Measurements from ENCODE around the gene HEATR1.

DNA sequence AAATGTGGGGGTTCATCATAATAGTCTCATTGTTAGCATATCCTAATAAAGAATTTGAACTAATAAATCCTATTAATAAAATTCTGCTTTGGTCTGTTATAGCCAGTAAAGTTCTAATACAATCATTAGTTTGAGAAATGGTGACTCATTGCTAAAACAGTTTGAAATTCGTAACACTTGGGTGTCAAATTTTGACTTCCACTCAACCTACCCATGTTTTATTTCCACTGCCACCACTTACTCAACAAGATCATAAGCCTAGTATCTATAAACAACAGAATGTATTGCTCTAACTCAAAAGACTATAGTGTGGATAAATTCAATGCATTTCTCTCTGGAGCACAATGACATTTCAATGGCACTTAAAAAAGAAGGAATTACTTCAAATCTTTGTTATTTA is 51.4 kb downstream of the HEATR1 start:
- TF ChIP-seq SP2 (tag by site-specific recombination; IDR thresholded peaks at IDR 0.05) (no peak), HIC1 (tag by site-specific recombination; IDR thresholded peaks at IDR 0.05) (no peak), ZBTB1 (tag by site-specific recombination; IDR thresholded peaks at IDR 0.05) (no peak), ZNF112 (tag by site-specific recombination; IDR thresholded peaks at IDR 0.05) (no peak), ZNF23 (tag by site-specific recombination; IDR thresholded peaks at IDR 0.05; ENCODE audit: borderline replicate concordance) (no peak), HOXA7 (CRISPR knock-in tag; IDR thresholded peaks at IDR 0.05; ENCODE audit: borderline replicate concordance) (no peak), ZNF239 (tag by site-specific recombination; IDR thresholded peaks at IDR 0.05) (no peak), ZNF549 (tag by site-specific recombination; IDR thresholded peaks at IDR 0.05) (no peak)
- TF ChIP-seq, protein P1, sequence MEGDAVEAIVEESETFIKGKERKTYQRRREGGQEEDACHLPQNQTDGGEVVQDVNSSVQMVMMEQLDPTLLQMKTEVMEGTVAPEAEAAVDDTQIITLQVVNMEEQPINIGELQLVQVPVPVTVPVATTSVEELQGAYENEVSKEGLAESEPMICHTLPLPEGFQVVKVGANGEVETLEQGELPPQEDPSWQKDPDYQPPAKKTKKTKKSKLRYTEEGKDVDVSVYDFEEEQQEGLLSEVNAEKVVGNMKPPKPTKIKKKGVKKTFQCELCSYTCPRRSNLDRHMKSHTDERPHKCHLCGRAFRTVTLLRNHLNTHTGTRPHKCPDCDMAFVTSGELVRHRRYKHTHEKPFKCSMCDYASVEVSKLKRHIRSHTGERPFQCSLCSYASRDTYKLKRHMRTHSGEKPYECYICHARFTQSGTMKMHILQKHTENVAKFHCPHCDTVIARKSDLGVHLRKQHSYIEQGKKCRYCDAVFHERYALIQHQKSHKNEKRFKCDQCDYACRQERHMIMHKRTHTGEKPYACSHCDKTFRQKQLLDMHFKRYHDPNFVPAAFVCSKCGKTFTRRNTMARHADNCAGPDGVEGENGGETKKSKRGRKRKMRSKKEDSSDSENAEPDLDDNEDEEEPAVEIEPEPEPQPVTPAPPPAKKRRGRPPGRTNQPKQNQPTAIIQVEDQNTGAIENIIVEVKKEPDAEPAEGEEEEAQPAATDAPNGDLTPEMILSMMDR (tag by site-specific recombination; IDR thresholded peaks at IDR 0.05) = no peak
- TF ChIP-seq, protein P2, sequence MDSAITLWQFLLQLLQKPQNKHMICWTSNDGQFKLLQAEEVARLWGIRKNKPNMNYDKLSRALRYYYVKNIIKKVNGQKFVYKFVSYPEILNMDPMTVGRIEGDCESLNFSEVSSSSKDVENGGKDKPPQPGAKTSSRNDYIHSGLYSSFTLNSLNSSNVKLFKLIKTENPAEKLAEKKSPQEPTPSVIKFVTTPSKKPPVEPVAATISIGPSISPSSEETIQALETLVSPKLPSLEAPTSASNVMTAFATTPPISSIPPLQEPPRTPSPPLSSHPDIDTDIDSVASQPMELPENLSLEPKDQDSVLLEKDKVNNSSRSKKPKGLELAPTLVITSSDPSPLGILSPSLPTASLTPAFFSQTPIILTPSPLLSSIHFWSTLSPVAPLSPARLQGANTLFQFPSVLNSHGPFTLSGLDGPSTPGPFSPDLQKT (IDR thresholded peaks at IDR 0.05; ENCODE audit: borderline replicate concordance, low read depth, low read length) = no peak
- TF ChIP-seq, protein P3, sequence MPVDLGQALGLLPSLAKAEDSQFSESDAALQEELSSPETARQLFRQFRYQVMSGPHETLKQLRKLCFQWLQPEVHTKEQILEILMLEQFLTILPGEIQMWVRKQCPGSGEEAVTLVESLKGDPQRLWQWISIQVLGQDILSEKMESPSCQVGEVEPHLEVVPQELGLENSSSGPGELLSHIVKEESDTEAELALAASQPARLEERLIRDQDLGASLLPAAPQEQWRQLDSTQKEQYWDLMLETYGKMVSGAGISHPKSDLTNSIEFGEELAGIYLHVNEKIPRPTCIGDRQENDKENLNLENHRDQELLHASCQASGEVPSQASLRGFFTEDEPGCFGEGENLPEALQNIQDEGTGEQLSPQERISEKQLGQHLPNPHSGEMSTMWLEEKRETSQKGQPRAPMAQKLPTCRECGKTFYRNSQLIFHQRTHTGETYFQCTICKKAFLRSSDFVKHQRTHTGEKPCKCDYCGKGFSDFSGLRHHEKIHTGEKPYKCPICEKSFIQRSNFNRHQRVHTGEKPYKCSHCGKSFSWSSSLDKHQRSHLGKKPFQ (tag by site-specific recombination; IDR thresholded peaks at IDR 0.05) = no peak
- TF ChIP-seq, protein P4, sequence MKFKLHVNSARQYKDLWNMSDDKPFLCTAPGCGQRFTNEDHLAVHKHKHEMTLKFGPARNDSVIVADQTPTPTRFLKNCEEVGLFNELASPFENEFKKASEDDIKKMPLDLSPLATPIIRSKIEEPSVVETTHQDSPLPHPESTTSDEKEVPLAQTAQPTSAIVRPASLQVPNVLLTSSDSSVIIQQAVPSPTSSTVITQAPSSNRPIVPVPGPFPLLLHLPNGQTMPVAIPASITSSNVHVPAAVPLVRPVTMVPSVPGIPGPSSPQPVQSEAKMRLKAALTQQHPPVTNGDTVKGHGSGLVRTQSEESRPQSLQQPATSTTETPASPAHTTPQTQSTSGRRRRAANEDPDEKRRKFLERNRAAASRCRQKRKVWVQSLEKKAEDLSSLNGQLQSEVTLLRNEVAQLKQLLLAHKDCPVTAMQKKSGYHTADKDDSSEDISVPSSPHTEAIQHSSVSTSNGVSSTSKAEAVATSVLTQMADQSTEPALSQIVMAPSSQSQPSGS (tag by site-specific recombination; IDR thresholded peaks at IDR 0.05; ENCODE audit: low read depth) = no peak

Measured in HEK293 (cell line).